Lung microvascular endothelial cell (primary cell): ENCODE data around the gene PPP1R14D. TPM values are rescaled to one million over a fixed set of nuclear protein-coding genes. Genes with fewer than 3 reads are reported as not detected.

ENCODE experiments used
- DNase-seq, 2 donors: peaks; one replicate each; pipeline versions ENCODE4 v3.0.0 to v3.0.0-alpha.2; 2010; ENCODE audit warnings: low read depth in 2 of 2
- total RNA-seq: library from RNA; depleted of rRNA; stranded (reverse); fragments of >200 nt; gene quantifications from 2 replicates; pipeline ENCODE4 v1.2.1, GENCODE V29; 2014

PPP1R14D gene
- total RNA-seq, 1 donor from 2014 or later = not detected

- DNase-seq = no peak
Observed at GRCh38 chr15:40823572-40824343, 4.8 kb downstream of the PPP1R14D start.

GRCh38 chr15:40821195-40821594 is 7.3 kb downstream of the PPP1R14D start:
- DNase-seq = no peak

DNA sequence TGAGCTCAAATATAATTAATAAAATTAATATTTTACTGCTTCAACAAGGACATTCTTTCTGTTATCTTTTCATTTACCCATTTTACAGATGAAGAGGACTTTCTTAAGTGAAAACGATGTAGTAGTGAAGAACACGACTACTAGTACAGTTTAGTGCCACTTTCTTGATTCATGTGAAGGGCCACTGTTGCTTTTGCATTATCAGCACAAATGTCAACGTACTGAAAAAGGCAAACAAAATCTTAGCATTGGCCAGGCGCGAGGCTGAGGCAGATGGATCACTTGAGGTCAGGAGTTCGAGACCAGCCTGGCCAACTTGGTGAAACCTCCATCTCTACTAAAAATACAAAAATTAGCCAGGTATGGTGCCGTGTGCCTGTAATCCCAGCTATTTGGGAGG is 9.5 kb downstream of the PPP1R14D start:
- no peak for DNase-seq

DNA sequence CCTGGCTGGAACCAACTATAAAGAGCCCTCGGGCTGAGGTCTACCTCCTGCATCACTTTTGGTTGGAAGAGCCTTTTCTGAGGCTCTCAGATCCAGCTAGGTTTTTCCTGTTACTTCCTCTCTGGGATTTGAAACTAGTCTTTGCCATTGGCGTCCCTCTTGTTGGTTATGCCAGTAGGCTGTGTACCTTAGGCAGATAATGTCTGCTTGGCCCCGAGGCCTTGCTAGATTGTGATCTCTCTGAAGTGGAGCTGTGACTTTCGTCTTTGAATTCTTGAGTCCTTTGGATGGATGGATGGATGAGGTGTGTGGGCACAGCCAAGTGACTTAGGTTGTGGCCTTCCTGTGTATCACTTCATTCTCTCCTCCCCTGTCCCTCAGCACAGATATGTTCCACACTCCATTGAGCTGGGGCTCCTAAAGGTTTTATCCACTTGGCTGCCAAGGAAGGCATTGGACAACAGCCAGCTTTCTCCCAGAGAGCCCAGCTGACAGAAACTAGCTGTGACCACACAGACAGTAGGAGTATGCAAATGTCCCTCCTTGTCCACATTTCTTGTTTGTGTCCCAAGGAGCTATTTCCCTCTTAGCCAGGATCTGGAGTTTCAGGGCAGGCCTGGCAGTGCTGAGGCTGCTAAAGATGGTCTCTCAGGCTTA is 13.3 kb downstream of the PPP1R14D start:
- no peak for DNase-seq

- DNase-seq = no peak
Observed at GRCh38 chr15:40812721-40813425, 15.6 kb downstream of the PPP1R14D start.

GRCh38 chr15:40808861-40809450 is 19.6 kb downstream of the PPP1R14D start:
- DNase-seq = no peak

DNA sequence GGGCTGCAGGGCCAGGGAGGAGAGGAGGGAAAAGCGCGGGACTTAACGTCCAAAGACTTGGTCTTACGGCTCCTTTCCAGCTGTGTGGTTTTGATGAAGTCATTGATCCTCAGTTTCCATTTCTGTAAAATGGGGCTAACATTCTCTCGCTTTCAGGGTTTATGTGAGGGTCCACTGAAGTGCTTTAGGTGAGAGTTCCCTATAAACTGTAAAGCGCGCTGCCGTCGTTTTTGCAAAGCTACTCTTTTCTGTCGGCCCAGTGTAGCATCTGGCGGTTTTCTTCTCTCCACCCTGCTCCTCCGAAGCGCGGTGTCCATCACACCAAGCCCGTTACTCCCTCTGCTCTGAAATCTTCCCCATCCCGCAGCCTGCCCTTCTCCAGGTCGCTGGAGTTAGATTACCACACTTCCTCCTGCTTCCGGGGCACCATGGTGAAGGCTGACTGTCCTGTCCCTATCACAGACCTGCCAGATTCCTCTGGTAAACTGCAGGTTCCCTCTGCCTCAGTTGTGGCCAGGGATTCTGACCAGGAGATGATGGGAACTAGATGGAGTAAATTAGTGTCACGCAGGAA is 20.5 kb downstream of the PPP1R14D start:
- no peak for DNase-seq

- peak; percentile 98 to 99 for DNase-seq
Observed at GRCh38 chr15:40807028-40807887, 21.2 kb downstream of the PPP1R14D start, which contains the start of the genes DNAJC17 and ZFYVE19. TSS of gene DNAJC17 (minus strand) at chr15:40807473. CDS start at chr15:40807446, 27 bp downstream. TSS of gene ZFYVE19 (plus strand) at chr15:40807089. CDS start at chr15:40807590, 501 bp downstream.

GRCh38 chr15:40806672-40807027 is 21.9 kb downstream of the PPP1R14D start:
- DNase-seq = no peak

- DNase-seq = no peak
Observed at GRCh38 chr15:40803688-40804087, 24.8 kb downstream of the PPP1R14D start.

GRCh38 chr15:40803076-40803475 is 25.4 kb downstream of the PPP1R14D start:
- no peak for DNase-seq

DNA sequence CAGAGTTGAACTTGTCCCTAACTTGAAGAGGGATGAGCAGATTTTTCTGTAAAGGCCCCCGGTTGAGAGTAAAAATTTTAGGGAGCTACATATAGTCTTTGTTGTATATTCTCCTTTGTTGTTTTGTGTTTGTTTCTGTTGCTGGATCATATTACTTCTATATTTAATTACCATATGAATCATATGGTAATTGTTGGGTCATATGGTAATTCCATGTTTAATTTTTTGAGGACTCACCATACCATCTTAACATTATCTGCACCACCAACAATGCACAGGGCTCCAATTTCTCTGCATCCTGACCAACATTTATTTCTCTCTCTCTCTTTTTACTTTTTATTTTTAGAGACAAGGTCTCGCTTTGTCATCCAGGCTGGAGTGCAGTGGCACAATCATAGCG is 29.0 kb downstream of the PPP1R14D start:
- DNase-seq = no peak

- DNase-seq = no peak
Observed at GRCh38 chr15:40796512-40796911, 32.0 kb downstream of the PPP1R14D start.

DNA sequence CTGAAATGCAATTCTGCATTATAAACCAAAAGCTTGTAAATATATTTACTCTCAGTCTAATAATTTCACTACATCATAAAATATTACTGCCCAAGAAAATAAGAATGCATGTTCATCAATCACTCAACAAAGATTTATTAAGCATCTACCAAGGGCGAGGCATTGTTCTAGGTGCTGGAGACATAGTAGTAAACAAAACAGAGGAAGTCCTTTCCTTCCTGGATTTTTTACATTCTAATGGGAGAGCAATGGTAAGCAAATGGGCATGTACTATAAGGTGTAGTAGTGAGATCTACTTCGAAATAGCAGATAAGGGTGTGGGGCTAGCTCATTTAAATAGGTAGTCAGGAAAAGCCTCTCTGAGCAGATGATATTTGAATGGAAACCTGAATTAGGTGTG is 32.5 kb downstream of the PPP1R14D start:
- peak; percentile 30 to 67 for DNase-seq

- DNase-seq = peak; percentile 96 to 98
Observed at GRCh38 chr15:40793216-40793989, 35.1 kb downstream of the PPP1R14D start.

DNA sequence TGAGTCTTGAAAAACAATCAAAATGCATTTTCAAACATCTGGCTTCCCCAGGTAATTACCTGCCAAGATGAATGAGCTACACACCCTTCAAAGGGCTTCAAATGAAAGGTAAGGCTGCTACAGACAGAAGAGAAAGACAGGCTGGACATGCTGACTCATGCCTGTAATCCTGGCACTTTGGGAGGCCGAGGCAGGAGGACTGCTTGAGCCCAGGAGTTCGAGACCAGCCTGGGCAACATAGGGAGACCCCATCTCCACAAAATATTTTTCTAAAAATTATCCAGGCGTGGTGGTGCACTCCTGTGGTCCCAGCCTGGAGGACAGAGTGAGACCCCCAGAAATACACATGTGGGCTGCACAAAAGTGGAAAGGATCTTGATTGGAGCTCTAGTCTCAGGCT is 36.1 kb downstream of the PPP1R14D start:
- DNase-seq = no peak

DNA sequence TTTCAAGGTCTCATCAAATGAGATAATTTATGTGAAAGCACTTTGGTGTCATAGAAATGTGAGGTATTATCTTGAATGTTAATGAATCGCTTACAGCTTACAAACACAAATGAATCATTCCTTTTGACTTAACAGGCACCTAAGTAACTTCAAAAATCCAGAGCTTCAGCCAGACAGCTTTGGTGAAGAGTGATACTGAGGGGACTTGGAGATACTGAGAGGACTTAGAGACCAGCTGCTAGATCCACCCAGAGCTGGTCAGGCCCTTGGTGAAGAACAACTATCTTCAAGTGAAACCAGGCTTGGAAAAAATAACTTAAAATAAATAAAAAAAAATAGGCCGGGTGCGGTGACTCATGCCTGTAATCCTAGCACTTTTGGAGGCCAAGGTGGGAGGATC is 37.8 kb downstream of the PPP1R14D start:
- DNase-seq = no peak

GRCh38 chr15:40789999-40790398 is 38.5 kb downstream of the PPP1R14D start:
- no peak for DNase-seq

GRCh38 chr15:40789119-40789518 is 39.4 kb downstream of the PPP1R14D start:
- no peak for DNase-seq

DNA sequence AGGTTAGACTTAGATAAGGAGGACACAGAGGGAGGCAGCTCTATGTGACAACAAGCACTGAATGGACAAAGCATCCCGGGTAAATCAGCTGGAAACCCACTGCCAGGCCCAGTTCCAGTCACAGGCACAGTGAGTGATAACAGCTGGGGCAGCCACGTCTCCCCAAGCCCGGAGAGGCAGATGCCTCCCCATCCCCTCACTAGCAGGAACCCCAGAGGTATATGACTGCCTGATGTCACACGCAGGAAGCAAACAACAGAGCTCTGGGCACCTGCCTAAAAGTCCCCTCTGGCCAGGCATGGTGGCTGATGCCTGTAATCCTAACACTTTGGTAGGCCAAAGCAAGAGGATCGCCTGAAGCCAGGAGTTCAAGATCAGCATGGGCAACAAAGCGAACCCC is 40.5 kb downstream of the PPP1R14D start:
- DNase-seq = no peak
